HCT116 (cell line): Measurements from ENCODE around the gene SRRD.

Experiments used
- SIN3A ChIP-seq: IDR thresholded peaks from 2 replicates; pipeline ENCODE4 v1.6.1; 2012; ENCODE audit warnings: low read depth
- TF ChIP-seq, protein P1 (sequence below): IDR thresholded peaks from 2 replicates; pipeline ENCODE4 v1.6.1; 2012
- TF ChIP-seq, protein P2 (sequence below), 3 experiments: fragments of 200-600 bp in 1 of 3; sonication (generic) in 1 of 3; IDR thresholded peaks in 2 of 3; conservative IDR thresholded peaks in 1 of 3; 2 replicates each; pipeline ENCODE4 v1.5.1; 2012 to 2017; ENCODE audit warnings: low read depth in 2 of 3, low read length in 2 of 3, antibody characterized with exemption in 1 of 3, borderline replicate concordance in 1 of 3, control low read depth in 1 of 3, mild to moderate bottlenecking in 1 of 3, mixed read lengths in 1 of 3, mixed run types in 1 of 3, moderate library complexity in 1 of 3; ENCODE audit not compliant: insufficient read depth in 1 of 3

- no peak for TF ChIP-seq SIN3A
- TF ChIP-seq, protein P1, sequence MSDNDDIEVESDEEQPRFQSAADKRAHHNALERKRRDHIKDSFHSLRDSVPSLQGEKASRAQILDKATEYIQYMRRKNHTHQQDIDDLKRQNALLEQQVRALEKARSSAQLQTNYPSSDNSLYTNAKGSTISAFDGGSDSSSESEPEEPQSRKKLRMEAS = no peak
- TF ChIP-seq, protein P2, sequence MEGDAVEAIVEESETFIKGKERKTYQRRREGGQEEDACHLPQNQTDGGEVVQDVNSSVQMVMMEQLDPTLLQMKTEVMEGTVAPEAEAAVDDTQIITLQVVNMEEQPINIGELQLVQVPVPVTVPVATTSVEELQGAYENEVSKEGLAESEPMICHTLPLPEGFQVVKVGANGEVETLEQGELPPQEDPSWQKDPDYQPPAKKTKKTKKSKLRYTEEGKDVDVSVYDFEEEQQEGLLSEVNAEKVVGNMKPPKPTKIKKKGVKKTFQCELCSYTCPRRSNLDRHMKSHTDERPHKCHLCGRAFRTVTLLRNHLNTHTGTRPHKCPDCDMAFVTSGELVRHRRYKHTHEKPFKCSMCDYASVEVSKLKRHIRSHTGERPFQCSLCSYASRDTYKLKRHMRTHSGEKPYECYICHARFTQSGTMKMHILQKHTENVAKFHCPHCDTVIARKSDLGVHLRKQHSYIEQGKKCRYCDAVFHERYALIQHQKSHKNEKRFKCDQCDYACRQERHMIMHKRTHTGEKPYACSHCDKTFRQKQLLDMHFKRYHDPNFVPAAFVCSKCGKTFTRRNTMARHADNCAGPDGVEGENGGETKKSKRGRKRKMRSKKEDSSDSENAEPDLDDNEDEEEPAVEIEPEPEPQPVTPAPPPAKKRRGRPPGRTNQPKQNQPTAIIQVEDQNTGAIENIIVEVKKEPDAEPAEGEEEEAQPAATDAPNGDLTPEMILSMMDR (IDR thresholded peaks at IDR 0.05 in 2 of 3, conservative IDR thresholded peaks at IDR 0.05 in 1 of 3; ENCODE audit: borderline replicate concordance in 1 of 3, insufficient read depth in 1 of 3, low read depth in 2 of 3, low read length in 2 of 3) = no peak
These were observed 2.5 kb upstream of the SRRD start for GRCh38 chr22:26481112-26481693.
